ENCODE results near the gene ATP1A3.
"Not testable (repeated sequence)": the region's sequence is repeated elsewhere in the genome, so short reads cannot be mapped to it uniquely, and the experiment has no call there.

DNA sequence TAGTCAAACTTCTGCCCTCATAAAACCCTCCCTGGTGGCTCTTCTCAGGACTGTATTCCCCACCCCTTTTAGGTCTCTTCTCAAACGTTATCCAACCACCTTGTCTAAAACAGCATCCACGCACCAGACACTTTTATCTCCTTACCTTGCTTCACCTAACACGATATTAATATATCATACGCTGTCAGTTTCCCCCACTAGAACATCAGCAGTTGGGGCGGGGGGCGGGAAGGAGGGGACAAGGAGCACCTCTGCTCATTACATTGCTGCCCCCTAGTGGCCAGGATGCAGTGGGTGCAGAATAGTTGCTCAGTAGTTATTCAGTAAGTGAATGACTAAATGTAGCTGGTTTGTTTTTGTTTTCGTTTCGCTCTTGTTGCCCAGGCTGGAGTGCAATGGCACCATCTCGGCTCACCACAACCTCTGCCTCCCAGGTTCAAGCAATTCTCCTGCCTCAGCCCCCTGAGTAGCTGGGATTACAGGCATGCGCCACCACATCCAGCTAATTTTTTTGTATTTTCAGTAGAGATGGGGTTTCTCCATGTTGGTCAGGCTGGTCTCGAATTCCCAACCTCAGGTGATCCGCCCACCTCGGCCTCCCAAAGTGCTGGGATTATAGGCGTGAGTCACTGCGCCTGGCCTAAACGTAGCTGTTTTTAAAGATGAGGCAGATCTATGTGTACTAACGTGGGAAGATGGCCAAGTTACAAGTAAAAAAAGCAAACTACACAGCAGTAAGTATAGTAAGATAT lies 40.8 kb upstream of the ATP1A3 start:
- TF ChIP-seq POLR2A, POLR2AphosphoS5 (IDR thresholded peaks at IDR 0.05): not testable (repeated sequence)
- TF ChIP-seq, protein P1, sequence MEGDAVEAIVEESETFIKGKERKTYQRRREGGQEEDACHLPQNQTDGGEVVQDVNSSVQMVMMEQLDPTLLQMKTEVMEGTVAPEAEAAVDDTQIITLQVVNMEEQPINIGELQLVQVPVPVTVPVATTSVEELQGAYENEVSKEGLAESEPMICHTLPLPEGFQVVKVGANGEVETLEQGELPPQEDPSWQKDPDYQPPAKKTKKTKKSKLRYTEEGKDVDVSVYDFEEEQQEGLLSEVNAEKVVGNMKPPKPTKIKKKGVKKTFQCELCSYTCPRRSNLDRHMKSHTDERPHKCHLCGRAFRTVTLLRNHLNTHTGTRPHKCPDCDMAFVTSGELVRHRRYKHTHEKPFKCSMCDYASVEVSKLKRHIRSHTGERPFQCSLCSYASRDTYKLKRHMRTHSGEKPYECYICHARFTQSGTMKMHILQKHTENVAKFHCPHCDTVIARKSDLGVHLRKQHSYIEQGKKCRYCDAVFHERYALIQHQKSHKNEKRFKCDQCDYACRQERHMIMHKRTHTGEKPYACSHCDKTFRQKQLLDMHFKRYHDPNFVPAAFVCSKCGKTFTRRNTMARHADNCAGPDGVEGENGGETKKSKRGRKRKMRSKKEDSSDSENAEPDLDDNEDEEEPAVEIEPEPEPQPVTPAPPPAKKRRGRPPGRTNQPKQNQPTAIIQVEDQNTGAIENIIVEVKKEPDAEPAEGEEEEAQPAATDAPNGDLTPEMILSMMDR (IDR thresholded peaks at IDR 0.05), result peak in 5 of 7 experiments; percentile 54 to 89 (median 77)

All from stomach (tissue), 4 donors.